Calu3 (cell line): ENCODE data around the gene SPRR2B. TPM values are rescaled to one million over a fixed set of nuclear protein-coding genes. Genes with fewer than 3 reads are reported as not detected.
A peak's percentile ranks its signal among the peaks of the same experiment; 100 is the strongest.
"Not testable (repeated sequence)": the region's sequence is repeated elsewhere in the genome, so short reads cannot be mapped to it uniquely, and the experiment has no call there.

Experiments used
- BruUV-seq: library from RNA; stranded (reverse); fragments of 400-500 nt; replicated peaks from 2 replicates; lab custom pipeline; 2021; lab: Mats Ljungman, UMichigan
- CTCF ChIA-PET: fragments of 300-600 bp; sonication (Branson Sonifier 250); formaldehyde crosslinking; loops from one replicate; lab custom pipeline; 2022; ENCODE audit warnings: antibody characterized with exemption; lab: Charles Lee
- DNase-seq: peaks from one replicate; pipeline ENCODE4 v3.0.0; 2022
- H3K27ac Mint-ChIP-seq: one replicate; pipeline ENCODE4 v1.8.0; 2022; ENCODE audit warnings: mixed read lengths; ENCODE audit not compliant: unreplicated experiment
- H3K27me3 Mint-ChIP-seq: one replicate; pipeline ENCODE4 v1.8.0; 2022; ENCODE audit warnings: mixed read lengths; ENCODE audit not compliant: unreplicated experiment
- H3K36me3 Mint-ChIP-seq: one replicate; pipeline ENCODE4 v1.8.0; 2022; ENCODE audit warnings: mild to moderate bottlenecking, moderate library complexity, mixed read lengths; ENCODE audit not compliant: insufficient read depth, unreplicated experiment
- H3K4me1 Mint-ChIP-seq: one replicate; pipeline ENCODE4 v1.8.0; 2022; ENCODE audit warnings: mild to moderate bottlenecking, low read depth, mixed read lengths; ENCODE audit not compliant: unreplicated experiment
- H3K4me3 Mint-ChIP-seq: one replicate; pipeline ENCODE4 v1.8.0; 2022; ENCODE audit warnings: mild to moderate bottlenecking, low read depth, moderate library complexity, mixed read lengths; ENCODE audit not compliant: unreplicated experiment
- H3K9me3 Mint-ChIP-seq: one replicate; pipeline ENCODE4 v1.8.0; 2022; ENCODE audit warnings: low read depth, mixed read lengths; ENCODE audit not compliant: unreplicated experiment
- intact Hi-C: fragments of 100-400 bp; cut with micrococcal nuclease; formaldehyde crosslinking; loops from one replicate; pipeline ENCODE4 v1.10.0; 2022; ENCODE audit not compliant: unreplicated experiment
- total RNA-seq: library from RNA; stranded (reverse); gene quantifications from 2 replicates; pipeline ENCODE4 v1.2.3, GENCODE V29; 2022
- TF ChIP-seq, protein P1 (sequence below): fragments of 200-600 bp; IDR thresholded peaks from one replicate; pipeline ENCODE4 v1.8.0; 2022; ENCODE audit warnings: antibody characterized with exemption; ENCODE audit not compliant: unreplicated experiment

SPRR2B gene
- total RNA-seq, 1 experiment from 2014 or later: not detected

DNA sequence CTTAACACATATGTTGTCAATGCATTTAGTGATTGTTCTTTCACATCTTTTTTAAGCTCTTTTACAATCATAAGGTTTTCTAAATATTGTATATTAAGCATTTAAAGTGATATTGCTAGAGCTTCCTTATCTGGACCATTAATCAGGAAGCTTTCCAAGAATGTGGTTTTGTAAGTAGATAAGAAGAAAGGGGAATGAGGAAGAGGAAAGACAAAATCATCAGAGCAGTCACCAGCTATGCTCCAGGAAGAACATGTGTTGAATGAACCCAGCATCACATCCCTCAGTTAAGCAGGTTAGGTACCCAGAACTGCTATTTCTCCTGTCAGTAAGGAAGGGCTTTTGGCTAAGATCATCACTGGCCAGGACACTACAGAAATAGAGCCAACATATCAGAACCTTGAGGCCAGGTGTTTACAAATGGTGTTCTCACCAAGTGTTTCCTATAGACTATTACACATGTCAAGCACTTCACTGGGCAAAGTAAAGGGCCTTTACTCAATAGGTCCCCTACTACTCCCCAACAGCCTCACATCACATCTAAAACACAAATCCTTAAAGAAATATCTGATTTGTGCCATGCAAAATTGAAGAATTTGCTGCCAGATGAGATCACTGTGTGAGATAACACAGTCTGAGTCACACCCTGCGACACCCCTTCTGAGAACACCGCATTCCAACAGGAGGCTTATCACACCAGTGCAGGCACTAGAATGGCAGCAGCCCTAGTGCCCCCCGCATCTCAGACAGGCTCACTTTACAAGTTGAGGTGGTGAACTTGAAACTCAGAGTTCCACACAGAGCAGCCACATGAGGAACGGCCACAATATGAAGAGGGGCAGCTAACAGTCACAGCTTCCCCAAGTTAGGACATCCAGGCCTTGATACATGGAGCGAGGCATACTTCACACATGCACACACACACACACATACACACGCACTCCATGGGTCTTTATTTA, 12.3 kb downstream of the SPRR2B start:
- CTCF ChIA-PET: interaction anchor here (0.9 to 1.6 kb wide), 5 partner anchors 8 to 141 kb away, joined by 4 to 5 read pairs (median 4); no protein-coding TSS in a partner anchor
- intact Hi-C loops: loop anchor here (2.0 kb wide), 1 partner anchor 42 kb away; no protein-coding TSS in a partner anchor
- no peaks in the 10 kb centered on the region for H3K9me3 Mint-ChIP-seq
- H3K27ac Mint-ChIP-seq: peak overlapping the region; percentile 16
- H3K4me1 Mint-ChIP-seq: peaks cover 26% of the 10 kb centered on the region
- H3K36me3 Mint-ChIP-seq: no peaks in the 10 kb centered on the region
- DNase-seq: peak; percentile 62
- BruUV-seq: no TSS peak
- no peaks in the 10 kb centered on the region for H3K27me3 Mint-ChIP-seq
- no peak overlapping the region for H3K4me3 Mint-ChIP-seq
- TF ChIP-seq, protein P1, sequence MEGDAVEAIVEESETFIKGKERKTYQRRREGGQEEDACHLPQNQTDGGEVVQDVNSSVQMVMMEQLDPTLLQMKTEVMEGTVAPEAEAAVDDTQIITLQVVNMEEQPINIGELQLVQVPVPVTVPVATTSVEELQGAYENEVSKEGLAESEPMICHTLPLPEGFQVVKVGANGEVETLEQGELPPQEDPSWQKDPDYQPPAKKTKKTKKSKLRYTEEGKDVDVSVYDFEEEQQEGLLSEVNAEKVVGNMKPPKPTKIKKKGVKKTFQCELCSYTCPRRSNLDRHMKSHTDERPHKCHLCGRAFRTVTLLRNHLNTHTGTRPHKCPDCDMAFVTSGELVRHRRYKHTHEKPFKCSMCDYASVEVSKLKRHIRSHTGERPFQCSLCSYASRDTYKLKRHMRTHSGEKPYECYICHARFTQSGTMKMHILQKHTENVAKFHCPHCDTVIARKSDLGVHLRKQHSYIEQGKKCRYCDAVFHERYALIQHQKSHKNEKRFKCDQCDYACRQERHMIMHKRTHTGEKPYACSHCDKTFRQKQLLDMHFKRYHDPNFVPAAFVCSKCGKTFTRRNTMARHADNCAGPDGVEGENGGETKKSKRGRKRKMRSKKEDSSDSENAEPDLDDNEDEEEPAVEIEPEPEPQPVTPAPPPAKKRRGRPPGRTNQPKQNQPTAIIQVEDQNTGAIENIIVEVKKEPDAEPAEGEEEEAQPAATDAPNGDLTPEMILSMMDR: no peak

DNA sequence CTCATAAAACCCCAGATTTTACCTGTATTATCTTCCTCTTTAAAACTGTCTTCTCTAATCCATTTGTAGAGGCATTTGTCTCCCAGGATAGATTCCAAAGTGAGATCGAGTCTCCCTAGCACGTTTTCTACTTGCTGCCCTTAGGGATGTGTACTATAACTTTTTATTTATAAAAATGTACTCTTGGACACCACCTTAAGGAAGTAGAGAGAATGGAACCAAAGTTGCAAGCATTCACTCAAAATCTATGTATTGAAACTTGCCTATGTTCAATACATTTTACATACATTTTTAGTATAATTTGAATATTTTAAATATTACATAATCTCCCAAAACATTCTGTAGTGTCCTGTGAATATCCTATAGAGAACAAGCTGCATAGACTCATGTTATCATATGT, 13.3 kb downstream of the SPRR2B start:
- intact Hi-C loops: loop anchor here (2.0 kb wide), 1 partner anchor 43 kb away; no protein-coding TSS in a partner anchor
- TF ChIP-seq, protein P1: peak; percentile 14
- Mint-ChIP-seq H3K27me3 (no peaks in the 10 kb centered on the region), H3K36me3 (no peaks in the 10 kb centered on the region), H3K9me3 (no peaks in the 10 kb centered on the region), H3K27ac (no peak overlapping the region), H3K4me3 (no peak overlapping the region), H3K4me1 (peaks cover 26% of the 10 kb centered on the region)
- BruUV-seq: no TSS peak
- CTCF ChIA-PET: interaction anchor here (0.9 to 1.6 kb wide), 4 partner anchors 9 to 140 kb away, joined by 4 to 5 read pairs (median 4); no protein-coding TSS in a partner anchor
- no peak for DNase-seq

DNA sequence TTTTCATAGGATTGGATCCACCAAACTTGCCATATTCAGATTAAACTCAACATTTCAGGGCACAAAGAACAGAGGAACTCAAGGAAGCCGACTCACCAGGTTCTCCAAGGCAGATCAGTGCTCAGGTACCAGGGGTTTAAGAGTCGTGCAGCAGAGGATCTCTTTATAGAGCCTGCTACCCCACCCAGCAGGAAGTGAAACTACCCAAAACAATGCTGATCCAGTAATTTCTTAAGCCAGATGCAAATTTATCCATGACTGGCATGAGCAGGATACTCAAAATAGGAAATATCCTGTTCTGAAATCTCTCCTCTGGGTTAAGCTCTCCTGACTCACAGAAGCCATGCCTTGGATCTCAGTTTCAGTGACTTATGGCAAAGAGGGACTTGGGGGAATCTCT, 14.0 kb downstream of the SPRR2B start, which contains the start of gene SPRR2A:
TSS of gene SPRR2A (minus strand) at position 138 of the 400 bp plus-strand sequence. CDS start 777 bp downstream, outside the sequence.
- Mint-ChIP-seq H3K4me1 (peaks cover 26% of the 10 kb centered on the region), H3K27me3 (no peaks in the 10 kb centered on the region), H3K4me3 (no peak within 1 kb of the TSS), H3K27ac (no peak within 1 kb of the TSS), H3K9me3 (peaks cover 2% of the 10 kb centered on the region), H3K36me3 (no peaks in the 10 kb centered on the region)
- intact Hi-C loops: no loop called here
- CTCF ChIA-PET: no interaction called here
- no TSS peak for BruUV-seq
- TF ChIP-seq, protein P1: no peak
- DNase-seq: no peak

DNA sequence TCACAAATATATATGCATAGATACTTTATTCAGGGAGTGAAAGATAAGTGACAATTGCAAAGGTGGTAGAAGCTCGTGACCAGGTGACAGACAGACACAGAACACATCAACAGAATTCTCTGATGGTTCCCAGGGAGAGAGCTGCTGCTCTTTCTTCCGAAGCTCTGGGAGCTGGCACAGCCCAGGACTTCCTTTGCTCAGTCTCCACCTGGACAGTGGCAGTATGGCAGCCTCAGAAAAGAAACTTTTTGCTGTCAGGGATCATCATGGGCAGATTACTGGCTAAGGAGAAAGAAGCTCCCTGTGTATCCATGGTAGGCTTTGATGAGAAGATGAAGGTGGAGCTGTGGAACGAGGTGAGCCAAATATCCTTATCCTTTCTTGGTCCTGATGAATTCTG, 15.3 kb downstream of the SPRR2B start:
- peaks cover 26% of the 10 kb centered on the region for H3K4me1 Mint-ChIP-seq
- H3K27ac Mint-ChIP-seq, CTCF ChIA-PET, H3K27me3 Mint-ChIP-seq, BruUV-seq, DNase-seq, H3K36me3 Mint-ChIP-seq, H3K4me3 Mint-ChIP-seq, H3K9me3 Mint-ChIP-seq, intact Hi-C loops: not testable (repeated sequence)
